HuH-7.5 (cell line): Measurements from ENCODE around the gene ADIG.

ENCODE experiments used
- DNase-seq: peaks from one replicate; pipeline ENCODE4 v3.0.0; 2011; ENCODE audit warnings: low spot score

The ADIG gene

GRCh38 chr20:38581013-38581412 is at the start of gene ADIG:
Gene ADIG (plus strand): TSS chr20:38581197. CDS start chr20:38581251, 54 bp downstream.
- DNase-seq = no peak

DNA sequence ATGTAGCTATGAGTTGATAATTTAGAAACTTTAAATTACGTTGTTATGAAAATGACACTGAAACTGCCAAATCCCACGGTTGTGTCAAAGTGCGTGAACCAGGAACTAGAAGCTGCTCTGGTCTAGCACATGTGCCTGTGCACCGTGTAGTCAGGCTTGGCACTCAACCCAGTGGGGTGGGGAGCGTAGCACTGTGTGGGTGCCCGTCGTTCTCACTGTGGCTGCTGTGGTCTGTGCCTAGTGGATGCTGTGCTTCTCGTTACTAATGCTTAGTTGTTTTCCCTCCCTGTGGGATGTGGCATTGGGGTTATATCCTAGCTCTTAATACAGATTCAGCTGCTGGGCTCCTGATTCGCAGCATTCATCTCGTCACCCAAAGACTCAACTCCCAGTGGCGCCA is 46.2 kb upstream of the ADIG start:
- DNase-seq = no peak

GRCh38 chr20:38536310-38536709 is 44.7 kb upstream of the ADIG start:
- no peak for DNase-seq

GRCh38 chr20:38537176-38537575 is 43.8 kb upstream of the ADIG start:
- DNase-seq = no peak

GRCh38 chr20:38538789-38539188 is 42.2 kb upstream of the ADIG start:
- DNase-seq = no peak

DNA sequence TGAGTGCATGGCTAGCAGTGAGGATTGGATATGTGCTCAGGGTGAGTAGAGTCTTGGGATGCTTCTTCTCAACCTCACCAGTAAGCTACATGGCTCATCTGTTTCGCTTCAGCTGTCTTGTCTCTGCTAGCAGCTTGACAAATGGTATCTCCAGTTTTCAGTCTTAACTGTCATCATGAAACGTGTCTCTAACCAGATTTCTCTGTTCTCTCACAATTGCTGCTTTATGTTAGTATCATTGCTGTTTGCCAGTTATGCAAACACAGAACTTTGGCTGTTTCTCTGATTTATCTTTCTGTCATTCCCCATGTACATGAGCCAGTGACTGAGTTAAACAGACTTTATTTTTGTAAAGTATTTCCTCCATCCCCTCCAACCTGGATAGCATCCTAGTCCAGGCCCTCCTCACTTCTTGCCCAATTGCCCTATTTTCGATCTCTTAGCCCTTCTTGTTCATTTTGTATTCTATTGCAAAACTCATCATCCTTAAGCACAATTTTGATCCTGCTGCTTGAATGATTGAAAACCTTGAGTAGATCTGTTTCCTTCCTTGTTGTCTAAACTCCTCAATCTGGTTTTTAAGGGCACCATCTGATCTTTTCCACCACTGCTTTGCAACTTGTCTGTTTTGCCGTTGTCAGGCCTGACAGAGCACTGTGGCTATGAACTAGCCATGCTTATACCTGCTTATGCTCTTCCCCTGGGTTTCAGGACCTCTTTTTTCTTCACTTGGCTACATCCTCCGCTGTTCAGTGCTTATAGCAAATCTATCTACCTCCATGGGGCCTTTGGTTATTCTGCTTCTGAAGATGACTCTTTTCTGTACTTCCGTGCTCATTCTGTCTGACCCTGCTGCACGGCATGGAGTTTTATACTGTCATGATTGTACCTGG is 37.7 kb upstream of the ADIG start:
- no peak for DNase-seq

DNA sequence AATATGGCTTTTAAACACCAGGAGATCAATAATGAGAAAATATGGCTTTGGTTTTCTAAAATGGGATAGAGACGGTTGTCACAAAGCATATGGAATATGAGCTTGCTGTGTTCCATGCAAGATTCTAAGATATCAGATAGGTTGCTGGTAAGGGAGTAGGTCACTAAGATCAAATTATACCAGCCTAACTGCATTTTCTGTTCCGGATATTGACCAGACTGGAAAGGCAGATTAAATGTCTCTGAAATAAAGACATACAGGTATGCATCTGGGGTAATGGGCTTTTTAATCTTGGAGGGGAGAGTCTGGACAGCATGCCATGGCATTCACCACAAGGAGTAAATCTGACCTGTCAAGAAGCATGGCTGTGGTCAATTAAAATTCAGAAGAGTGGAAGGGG is 35.2 kb upstream of the ADIG start:
- DNase-seq = no peak

DNA sequence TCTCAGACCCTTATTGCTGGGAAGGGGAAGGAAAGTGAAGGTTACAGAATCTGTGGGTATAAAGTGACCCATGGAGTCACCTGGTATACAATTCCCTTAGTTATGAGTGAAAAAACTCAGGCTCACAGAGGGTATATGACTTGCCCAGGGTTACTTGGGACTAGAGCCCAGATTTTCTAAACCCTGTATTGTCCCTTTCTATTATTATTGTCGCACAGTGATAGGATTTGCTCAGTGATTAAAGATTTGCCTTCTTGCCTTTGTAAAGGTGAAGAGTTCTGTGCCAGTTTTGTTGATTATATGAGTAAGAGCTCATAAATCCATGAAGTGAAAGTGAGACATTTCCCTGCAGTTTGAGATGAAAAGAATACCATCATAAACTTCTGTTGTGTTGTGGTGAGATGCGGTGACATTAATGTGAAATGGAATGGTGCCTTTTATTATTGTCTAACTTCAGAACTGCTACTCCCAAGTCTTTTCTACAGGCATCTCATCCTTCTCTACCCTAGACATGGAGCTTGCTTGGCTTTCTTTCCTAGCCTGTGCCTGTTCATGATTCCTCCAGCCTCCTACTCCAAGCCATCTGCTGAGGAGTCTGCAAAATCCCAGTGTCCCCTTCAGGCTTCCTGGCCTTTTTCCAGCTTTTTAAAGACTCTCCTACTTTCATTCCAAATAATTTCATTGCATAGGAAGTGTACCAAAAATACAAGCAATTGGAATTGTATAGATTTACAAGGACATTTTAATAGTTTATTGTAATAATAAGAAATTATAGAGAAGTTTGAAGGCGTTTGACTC is 33.5 kb upstream of the ADIG start:
- DNase-seq = no peak

DNA sequence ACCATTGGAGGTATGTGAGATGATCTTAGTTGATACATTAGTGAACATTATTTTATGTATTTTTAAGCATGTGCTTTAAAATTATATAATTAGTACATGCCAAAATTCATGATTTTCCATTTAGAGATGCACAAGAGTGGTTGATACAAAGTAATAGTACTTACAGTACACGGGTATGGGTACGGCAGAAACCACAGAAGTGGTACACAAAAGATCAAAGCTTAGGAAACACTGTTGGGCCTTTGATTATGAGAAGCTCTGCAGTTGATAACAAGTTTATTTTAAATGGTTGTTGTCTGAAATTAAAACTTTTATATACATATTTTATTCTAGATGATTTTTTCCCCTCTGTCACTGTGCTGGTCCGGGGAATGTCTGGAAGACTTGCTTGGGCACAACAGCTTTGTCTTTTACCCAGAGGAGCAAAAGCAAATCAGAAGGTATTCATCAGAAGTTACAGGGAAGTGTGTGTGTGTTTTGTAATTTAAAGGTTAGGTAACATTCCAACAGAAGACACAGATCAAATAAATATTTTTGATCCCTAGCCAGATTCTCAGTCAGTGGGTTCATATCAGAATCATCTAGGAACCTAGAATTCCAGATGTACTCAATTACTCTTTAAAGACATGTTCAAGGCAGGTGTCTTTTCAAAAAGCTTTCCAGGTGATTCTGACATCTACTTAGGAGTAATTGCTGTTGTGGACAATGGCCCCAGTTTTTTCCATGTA is 32.5 kb upstream of the ADIG start:
- DNase-seq = no peak

- no peak for DNase-seq
These were observed 30.7 kb upstream of the ADIG start for GRCh38 chr20:38550274-38550673.

- no peak for DNase-seq
These were observed 29.9 kb upstream of the ADIG start for GRCh38 chr20:38551056-38551626.

- no peak for DNase-seq
These were observed 26.0 kb upstream of the ADIG start for GRCh38 chr20:38554986-38555385.

DNA sequence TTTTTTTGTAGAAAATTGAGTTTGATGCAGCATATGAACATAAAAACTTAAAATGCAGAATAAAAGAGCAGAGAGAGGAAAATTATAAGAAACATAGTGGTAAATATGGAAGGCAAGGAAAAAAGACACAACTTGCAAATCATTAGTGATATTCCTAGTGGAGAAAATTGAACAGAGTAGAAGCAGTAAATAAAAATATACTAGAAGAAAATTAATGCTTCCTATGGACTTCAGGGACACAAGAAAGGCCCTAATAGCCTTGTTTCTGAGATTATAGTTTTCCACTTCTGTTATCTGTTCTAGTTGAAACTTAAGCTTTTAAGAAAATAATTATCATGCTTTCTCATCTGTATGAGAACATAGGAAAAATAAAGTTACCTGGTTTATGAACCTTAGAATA is 25.6 kb upstream of the ADIG start:
- DNase-seq = no peak

GRCh38 chr20:38557174-38557573 is 23.8 kb upstream of the ADIG start:
- DNase-seq = no peak

DNA sequence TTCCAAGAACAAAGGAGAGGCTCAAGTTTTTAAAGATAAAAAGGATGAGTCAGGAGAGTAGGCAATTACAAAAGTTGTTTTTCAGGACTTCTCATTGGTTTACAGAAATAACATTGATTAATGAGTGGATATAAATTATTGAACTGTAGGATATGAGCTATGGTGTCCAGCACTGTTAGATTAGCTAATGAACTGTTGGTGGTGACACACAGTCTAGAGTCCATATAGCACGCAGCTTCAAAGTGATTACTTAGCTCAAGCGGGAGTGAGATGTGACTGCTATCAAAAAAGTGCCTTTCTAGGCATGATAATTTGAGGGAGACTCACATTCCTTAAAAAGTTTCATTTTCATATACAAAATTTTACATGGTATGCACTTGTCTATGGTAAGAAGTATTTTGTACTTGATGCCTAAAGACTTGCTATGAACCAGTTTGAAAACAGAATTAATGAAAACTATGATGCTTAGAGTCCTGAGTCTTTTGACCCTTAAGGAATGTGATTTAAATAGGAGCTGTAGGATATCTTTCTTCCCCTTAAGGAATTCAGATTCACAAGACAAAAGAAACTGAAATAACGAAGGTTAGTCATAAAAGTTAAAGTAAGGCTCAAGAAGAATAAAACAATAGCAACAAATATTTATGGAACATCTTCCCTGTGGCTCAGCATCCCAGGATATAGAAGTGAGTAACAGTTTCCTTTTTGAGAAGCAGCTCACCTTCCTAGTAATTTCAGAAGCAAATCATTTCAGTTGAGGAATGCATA is 22.2 kb upstream of the ADIG start:
- no peak for DNase-seq

- no peak for DNase-seq
These were observed 21.2 kb upstream of the ADIG start for GRCh38 chr20:38559764-38560163.

GRCh38 chr20:38563802-38564431 is 17.1 kb upstream of the ADIG start:
- DNase-seq = no peak

DNA sequence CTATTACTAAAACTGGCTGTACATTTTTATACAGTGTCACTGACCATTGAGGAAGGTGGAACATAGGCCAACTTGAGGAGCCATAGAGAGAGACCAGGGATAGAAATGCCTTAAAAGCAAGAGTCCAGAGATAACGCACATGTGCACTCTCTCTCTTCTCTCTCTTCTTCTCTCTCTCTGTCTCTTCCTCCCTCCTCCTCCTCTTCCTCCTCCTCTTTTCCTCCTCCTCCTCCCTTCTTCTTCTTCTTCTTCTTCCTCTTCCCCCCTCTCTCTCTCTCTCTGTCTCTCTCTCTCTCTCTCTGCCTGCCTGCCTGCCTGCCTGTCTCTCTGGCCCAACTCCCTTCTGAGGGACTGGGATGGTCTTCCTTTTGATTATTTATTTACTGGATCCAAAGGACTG is 16.3 kb upstream of the ADIG start:
- DNase-seq = no peak

DNA sequence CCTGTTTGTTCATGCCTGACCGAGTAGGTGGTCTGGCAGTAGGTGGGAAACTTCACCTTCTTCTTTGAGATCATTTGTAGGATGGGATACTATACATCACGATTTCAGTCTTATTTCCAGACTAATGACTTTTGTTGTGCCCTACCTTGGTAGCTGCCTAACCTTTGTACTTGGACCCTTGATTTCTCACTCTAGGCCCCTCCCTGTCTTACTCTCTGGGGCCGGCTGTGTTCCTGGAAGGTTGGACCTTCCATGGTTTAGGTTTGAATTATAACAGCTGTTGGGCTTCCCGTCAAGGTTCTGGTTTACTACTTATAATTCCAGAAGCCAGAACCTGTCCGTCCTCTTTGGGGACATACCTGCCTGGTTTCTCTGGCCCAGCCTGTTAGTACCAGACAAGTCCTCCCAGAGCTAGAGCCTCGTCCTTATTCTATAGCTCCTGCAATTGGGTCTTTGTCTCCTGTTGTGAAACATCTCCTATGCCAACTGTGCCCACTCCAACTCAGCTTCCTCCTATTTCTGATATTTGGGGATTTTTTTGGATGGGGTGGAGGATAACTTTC is 14.9 kb upstream of the ADIG start:
- no peak for DNase-seq

- DNase-seq = no peak
These were observed 11.1 kb upstream of the ADIG start for GRCh38 chr20:38569747-38570525.
